ENCODE results near the gene AMZ1.
"Not testable (repeated sequence)": the region's sequence is repeated elsewhere in the genome, so short reads cannot be mapped to it uniquely, and the experiment has no call there.

The AMZ1 gene

DNA sequence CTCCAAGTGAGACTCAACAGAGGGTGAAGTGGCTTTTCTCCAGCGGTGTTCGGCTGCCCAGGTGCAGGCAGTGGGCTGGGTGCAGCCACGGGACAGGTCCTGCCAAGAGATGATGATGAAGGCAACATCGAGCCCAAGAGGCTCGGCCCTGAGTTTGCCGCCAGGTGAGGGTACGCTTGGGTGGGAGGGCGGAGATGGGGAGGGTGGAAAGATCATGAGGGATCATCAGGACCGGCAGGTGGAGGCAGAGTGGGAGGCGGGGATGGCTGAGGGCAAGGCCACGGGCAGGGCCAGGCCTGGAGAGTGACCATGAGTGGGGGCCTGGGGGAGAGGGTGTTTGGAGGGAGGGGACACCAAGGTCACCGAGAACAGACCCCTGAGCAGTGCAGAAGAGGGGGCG, 17.8 kb upstream of the AMZ1 start:
- no peak for DNase-seq

- peak; percentile 60 for DNase-seq
Measured at GRCh38 chr7:2670720-2671391, 17.1 kb upstream of the AMZ1 start.

DNA sequence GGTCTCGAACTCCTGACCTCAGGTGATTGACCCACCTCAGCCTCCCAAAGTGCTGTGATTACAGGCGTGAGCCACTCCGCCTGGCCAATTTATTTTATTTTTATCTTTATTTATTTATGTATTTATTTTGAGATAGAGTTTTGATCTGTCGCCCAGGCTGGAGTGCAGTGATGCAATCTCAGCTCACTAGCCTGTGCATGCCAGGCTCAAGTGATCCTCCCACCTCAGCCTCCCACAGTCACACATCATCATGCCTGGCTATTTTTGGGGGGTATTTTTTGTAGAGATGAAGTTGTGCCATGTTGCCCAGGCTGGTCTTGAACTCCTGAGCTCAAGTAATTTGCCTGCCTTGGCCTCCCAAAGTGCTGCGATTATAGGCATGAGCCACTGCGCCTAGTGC, 14.8 kb upstream of the AMZ1 start:
- DNase-seq: not testable (repeated sequence)

- DNase-seq: no peak
Measured at GRCh38 chr7:2673934-2674333, 14.1 kb upstream of the AMZ1 start.

DNA sequence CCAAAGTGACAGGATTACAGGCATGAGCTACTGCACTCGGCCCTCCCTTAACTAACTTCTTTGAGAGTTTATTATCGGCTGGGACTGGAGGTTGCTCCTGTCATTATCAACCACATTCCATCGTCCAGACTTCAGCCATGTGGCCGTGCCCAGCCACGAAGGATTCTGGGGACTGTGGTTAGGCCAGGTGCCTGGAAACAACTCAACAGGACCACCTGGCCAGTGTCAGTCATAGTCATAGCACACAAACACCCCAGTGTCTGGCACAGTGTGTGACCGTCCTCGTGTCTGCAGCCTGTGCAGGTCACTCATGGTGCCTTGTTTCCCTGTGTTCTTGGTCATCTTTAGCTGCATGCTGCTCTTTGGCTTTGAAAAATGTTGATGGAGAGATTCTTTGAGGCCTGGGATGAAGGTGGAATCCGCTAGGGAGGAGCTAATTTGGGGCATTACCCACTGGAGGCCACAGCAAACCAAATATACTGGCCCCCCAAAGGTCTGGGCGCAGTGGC, 12.7 kb upstream of the AMZ1 start:
- DNase-seq: no peak

DNA sequence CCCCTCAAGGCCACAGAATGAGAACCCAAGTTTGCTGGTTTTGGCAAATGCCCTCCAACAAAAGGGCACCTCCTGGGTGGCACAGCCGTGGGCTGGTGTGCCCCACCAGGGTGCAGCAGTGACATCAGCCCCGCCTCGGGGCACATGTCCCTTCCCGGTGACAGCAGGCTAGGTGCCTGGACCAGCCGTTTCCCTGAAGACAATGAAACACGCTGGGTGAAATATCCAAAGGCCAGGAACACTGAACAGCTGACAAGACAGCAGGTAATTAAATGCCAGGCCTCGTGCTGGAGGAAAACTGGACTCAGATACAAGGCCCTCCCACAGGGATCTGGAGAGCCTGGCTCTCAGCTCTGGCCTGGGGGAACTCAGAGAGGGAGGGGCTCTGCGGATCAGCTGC, 11.4 kb upstream of the AMZ1 start:
- DNase-seq: not testable (repeated sequence)

GRCh38 chr7:2678454-2678853, 9.5 kb upstream of the AMZ1 start:
- DNase-seq: not testable (repeated sequence)

DNA sequence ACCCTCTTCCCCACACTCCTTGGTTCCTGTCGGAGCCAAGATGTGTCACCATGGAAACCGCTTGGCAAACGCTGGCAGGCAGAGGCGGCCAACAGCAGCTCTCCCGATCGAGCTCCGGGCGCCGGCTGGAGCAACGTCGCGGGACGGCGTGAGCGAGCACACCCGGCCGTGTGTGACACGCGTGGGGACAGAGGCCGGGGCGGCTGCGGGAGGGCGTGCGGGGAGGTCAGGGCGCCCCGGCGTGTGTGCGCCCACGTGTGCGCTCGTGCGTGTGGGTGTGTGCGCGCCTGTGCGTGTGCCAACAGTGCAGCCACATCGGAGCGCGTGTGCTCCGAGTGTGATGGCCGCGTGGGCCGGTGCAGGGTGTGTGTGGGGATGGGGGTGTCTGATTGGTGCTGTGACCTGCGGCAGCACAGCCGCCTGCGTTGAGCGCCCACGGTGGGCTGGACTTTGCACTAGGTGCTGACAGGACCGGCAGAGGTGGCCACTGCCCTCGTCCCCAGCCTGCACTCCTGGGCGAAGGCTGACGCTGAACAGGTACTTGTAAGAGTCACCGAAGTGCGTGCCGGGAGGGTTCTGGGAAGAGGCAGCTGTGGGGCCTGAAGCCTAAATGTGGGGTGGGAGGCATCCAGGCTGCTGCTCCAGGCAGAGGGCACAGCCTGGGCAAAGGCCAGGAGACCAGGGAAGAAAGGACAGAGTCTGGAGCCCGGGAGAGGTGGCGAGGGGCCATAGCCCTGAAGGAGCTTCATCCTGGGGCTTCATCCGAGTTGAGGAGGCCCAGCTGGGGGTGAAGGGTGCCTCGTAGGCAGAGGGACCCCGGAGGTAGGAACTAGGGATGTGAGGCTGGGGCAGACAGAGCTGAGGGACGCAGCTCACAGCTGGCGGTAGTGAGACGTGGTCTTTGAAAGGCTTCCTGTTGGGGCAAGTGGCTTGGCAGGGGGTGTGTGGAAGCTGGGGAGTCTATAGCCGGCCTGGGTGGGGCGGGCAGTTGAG, 8.6 kb upstream of the AMZ1 start:
- DNase-seq: not testable (repeated sequence)

- DNase-seq: no peak
Measured at GRCh38 chr7:2680256-2680655, 7.7 kb upstream of the AMZ1 start.

DNA sequence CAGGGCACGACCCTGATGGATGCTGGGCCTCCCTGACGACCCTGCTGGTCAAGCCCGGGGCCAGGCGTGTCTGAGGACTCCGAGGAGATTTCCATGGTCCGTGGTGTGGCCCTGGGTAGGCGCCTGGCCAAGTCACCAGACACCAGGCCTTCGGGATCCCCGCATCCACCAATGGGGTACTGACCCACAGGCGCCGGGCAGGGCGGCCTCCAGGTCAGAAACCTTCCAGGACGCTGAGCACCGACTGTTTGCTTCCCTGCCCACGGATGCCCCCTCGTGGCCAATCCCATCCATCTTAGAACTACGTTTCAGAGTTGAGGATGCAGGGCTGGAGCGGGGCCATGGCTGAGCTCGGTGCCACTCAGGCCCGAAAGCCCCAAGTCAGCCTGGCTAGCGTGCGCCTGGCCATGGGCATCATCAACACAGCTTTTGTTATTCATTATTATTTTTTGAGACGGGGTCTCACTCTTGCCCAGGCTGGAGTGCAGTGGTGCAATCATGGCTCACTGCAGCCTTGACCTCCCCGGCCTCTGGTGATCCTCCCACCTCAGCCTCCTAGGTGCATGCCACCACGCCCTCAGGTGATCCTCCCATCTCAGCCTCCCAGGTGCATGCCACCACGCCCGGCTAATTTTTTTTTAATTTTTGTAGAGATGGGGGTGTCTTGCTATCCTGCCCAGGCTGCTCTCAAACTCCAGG, 7.1 kb upstream of the AMZ1 start:
- DNase-seq: peak; percentile 63

GRCh38 chr7:2681929-2682799, 5.8 kb upstream of the AMZ1 start:
- DNase-seq: no peak

DNA sequence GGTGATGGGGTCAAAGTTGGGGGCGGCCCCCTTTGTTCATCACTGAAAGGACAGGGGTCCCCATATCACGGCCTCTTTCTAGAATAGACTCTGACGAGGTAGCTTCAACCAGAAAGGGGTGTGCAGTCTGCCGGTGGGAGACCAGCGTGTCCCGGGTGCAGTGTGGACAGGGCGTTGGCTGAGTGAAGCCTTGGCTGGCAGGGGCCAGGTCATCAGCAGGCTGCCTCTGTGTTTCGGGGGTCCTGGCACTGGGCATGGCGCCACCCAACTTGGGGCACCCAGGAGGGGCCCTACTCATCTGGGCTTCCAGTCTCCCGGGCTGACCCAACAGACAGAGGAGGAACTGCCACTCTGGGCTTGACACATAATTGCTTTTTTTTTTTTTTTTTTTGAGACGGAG, 3.5 kb upstream of the AMZ1 start:
- DNase-seq: no peak

DNA sequence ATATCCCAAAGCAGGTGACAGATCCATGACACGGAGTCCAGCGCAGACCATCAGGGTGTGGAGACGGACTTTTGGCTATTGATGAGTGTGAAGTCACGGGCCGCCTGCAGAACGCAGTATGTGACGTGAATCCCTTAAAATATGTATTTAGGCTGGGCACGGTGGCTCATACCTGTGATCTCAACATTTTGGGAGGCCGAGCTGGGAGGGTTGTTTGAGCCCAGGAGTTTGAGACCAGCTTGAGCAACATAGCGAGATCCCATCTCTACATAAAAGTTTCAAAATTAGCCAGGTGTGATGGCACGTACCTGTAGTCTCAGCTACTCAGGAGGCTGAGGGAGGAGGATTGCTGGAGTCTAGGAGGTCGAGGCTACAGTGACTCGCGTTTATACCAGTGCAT, 1.9 kb upstream of the AMZ1 start:
- no peak for DNase-seq

GRCh38 chr7:2687338-2687869, 598 bp upstream of the AMZ1 start:
- DNase-seq: peak; percentile 56

GRCh38 chr7:2688409-2689342, 674 bp downstream of the AMZ1 start:
- no peak for DNase-seq

- no peak for DNase-seq
Measured at GRCh38 chr7:2689343-2689847, 1.4 kb downstream of the AMZ1 start.

GRCh38 chr7:2689951-2690705, 2.1 kb downstream of the AMZ1 start:
- no peak for DNase-seq

DNA sequence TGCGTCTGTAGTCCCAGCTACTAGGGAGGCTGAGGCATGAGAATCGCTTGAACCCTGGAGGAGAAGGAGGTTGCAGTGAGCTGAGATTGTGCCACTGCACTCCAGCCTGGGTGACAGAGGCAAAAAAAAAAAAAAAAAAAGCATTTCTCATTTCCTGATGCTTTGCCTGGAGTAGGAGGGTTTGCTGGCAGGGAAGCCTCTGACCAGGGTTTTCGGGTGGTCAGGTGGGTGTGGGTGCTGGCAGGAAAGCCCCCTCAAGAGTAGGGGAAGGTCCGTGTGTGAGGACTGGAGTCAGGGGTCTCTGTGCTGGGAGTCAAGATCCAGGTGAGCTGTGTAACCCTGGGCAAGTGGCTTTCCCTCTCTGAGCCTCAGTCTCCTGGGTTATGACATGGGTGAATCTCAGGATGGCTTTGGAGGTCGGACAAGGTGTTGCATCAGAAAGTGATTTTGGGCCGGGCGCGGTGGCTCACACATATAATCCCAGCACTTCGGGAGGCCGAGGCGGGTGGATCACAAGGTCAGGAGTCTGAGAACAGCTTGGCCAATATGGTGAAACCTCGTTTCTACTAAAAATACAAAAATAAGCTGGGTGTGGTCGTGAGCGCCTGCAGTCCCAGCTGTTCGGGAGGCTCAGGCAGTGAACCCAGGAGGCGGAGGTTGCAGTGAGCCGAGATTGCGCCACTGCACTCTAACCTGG, 3.2 kb downstream of the AMZ1 start:
- DNase-seq: no peak

DNA sequence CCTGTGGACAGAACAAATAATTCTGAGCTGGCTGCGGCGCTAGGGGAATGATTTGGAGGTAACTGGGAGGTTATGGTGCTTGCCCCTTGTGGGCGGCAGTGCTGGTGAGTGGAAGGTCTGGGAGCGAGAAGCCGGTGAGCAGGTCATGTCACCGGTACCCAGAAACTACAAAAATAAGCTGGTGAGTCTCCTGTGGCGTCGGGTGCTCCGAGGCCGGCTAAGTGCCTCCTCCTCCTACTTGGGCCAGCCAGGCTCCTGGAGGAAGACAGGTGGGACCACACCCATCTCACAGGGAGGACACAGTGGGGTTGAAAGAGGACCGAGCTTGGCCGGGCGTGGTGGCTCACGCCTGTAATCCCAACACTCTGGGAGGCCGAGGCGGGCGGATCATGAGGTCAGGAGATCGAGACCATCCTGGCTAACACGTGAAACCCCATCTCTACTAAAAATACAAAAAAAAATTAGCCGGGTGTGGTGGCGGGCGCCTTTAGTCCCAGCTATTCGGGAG, 4.0 kb downstream of the AMZ1 start:
- DNase-seq: not testable (repeated sequence)

Measured in HCEC 1CT (cell line).